GM21723 (cell line): ENCODE data around the gene HSD17B11.
"Not testable (repeated sequence)": the region's sequence is repeated elsewhere in the genome, so short reads cannot be mapped to it uniquely, and the experiment has no call there.

Experiments
- ATAC-seq: cut with Tn5 transposase; IDR thresholded peaks from one replicate; pipeline ENCODE4 v1.9.1; 2021; ENCODE audit warnings: mild to moderate bottlenecking, moderate library complexity; ENCODE audit not compliant: unreplicated experiment

The HSD17B11 gene

GRCh38 chr4:87310691-87311335 lies 80.2 kb downstream of the HSD17B11 start:
- ATAC-seq = no peak

- no peak for ATAC-seq
Measured at GRCh38 chr4:87309625-87310024, 81.4 kb downstream of the HSD17B11 start.

- ATAC-seq = no peak
Measured at GRCh38 chr4:87306056-87306455, 84.9 kb downstream of the HSD17B11 start.

GRCh38 chr4:87305562-87305961 lies 85.4 kb downstream of the HSD17B11 start:
- ATAC-seq = no peak

- no peak for ATAC-seq
Measured at GRCh38 chr4:87304745-87305432, 86.1 kb downstream of the HSD17B11 start.

GRCh38 chr4:87299898-87300297 lies 91.1 kb downstream of the HSD17B11 start:
- no peak for ATAC-seq

- no peak for ATAC-seq
Measured at GRCh38 chr4:87298362-87298761, 92.6 kb downstream of the HSD17B11 start.

GRCh38 chr4:87294911-87295310 lies 96.1 kb downstream of the HSD17B11 start:
- ATAC-seq = not testable (repeated sequence)

GRCh38 chr4:87293889-87294288 lies 97.1 kb downstream of the HSD17B11 start:
- ATAC-seq = not testable (repeated sequence)

GRCh38 chr4:87286970-87287369 lies 104.0 kb downstream of the HSD17B11 start:
- ATAC-seq = no peak
